CD4-positive, alpha-beta T cell treated with Interleukin-17A for 1 hour (primary cell): ENCODE measurements around the gene VKORC1.
A peak's percentile ranks its signal among the peaks of the same experiment; 100 is the strongest.
"Not testable (repeated sequence)": the region's sequence is repeated elsewhere in the genome, so short reads cannot be mapped to it uniquely, and the experiment has no call there.

ENCODE experiments used
- DNase-seq: peaks from one replicate; pipeline ENCODE4 v3.0.0-alpha.2; 2020

VKORC1 gene

DNA sequence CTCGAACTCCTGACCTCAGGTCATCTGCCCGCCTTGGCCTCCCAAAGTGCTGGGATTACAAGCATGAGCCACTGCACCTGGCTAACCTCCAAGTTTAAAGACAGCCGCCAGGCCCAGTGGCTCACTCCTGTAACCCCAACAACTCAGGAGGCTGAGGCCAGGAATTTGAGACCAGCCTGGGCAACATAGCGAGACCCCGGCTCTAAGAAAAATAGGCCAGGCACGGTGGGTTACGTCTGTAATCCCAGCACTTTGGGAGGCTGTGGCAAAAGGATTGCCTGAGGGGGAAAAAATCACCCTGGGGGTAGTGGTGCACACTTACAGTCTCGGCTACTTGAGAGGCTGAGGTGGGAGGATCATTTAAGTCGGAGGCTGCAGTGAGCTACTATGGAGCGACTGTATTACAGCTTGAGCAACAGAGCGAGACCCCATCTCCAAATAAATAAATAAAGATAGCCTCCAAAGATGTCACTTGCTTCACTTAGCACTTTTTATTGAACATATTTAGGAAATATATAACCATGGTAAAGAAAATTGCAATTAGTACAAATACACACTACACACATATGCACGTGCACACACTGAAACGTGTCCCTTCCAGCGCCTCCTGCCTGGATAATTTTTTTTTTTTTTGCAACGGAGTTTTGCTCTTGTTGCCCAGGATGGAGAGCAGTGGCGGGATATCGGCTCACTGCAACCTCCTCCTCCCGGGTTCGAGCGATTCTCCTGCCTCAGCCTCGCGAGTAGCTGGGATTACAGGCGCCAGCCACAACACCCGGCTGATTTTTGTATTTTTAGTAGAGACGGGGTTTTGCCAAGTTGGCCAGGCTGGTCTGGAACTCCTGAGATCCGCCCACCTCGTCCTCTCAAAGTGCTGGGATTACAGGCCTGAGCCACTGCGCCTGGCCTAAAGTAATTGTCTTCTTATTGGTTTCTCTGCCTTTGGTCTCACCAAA is 12.2 kb upstream of the VKORC1 start:
- no peak for DNase-seq

DNA sequence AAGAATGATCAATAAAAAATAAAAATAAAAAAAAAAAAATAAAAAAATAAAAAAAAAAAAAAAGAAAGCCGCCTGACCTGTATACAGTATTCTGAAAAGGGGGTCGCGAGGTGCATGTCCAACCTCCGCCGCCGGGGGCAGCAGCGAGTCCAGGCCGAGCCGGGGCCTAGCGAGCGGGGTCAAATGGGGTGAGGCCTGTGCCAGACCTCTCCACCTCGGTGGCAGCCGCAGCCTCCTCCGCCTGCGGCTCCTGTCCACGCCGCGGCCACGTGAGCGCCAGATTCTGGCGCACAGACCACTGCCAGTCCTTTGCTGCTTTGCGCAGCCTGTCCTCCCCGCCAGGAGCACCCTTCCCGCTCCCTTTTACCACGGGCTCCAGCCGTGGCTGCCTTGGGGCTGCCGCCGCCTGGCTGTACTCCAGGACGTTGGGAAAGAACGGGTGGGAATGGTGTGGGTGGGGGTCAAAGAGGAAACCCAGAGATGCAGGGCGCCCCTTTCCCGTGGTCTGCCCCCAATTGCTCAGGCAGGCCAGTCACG is 11.1 kb upstream of the VKORC1 start:
- peak; percentile 85 for DNase-seq

DNA sequence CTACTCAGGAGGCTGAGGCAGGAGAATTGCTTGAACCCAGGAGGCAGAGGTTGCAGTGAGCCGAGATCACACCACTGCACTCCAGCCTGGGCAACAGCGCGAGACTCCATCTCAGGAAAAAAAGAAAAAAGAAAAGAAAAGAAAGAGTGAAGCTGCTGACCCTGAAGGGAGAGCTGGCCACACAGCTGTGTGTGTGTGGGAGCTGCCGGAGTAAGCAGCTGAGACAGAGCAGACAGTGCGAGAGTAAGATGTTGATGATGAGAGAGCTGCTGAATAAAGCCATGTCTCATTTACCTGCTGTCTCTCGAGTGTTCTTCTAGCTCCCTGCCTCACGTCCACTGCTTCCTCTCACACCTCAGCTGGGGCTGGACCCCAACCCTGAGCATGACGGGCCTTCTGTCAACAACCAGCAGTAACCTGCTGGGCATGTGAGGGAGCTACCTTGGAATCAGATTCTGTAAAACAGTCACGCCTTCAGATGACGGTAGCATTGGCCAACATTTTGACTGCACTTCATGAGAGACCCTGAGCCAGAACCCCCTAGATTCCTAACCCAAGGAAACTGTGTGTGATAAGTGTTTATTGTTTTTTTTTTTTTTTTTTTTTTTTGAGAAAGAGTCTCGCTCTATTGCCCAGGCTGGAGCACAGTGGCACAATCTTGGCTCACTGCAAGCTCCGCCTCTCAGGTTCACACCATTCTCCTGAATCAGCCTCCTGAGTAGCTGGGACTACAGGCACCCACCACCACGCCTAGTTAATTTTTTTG is 6.5 kb upstream of the VKORC1 start:
- DNase-seq, result not testable (repeated sequence)

DNA sequence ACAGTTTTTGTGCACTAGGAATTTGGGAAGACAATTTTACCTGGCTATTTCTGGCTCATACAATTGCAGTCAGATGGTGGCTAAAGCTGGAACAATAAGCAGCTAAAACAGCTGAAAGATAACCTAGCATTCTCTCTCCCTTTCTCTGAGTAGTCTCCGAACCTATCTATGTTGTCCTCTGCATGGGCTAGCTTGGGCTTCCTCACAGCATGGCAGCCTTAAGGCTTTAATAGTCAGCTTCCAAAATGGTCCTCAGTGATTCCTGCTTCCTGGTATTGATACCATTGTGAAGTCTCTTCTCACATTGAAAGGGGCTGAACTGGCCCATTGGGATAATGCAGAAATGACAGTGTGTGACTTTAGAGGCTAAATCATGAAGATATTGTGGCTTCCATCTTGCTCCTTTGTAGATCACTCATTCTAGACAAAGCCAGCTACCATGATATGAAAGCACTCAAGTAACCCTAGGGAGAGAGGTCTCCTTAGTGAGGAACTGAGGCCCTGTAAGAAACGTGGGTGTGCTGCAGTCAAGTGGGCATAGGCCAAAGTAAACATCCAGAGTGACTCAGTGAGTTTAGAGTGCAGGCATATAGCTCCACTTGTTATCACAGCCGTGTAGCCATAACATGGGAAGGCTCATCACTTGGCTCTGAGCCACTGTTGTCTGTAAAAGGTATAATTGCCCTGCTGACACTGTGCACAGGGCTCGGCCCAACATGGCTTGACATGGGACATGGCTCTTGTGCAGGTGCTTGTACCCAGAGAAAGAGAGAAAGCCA is 5.5 kb upstream of the VKORC1 start:
- no peak for DNase-seq

DNA sequence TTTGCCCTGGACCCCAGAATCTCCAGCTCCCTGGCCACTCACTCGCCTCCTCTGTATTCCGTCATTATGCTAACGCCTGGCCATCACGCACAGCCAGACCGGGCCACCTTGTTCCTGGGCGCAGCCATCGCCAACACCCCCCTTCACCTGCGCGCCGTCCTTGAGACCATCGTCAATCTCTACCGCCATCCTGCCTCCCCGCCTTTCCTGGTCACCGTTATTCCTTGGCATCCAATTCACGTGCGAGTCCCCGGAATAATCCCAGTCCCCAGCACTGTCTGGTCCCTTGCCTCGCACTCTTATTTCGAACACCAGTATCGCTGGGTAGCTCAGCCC is 541 bp downstream of the VKORC1 start:
- DNase-seq, result no peak

DNA sequence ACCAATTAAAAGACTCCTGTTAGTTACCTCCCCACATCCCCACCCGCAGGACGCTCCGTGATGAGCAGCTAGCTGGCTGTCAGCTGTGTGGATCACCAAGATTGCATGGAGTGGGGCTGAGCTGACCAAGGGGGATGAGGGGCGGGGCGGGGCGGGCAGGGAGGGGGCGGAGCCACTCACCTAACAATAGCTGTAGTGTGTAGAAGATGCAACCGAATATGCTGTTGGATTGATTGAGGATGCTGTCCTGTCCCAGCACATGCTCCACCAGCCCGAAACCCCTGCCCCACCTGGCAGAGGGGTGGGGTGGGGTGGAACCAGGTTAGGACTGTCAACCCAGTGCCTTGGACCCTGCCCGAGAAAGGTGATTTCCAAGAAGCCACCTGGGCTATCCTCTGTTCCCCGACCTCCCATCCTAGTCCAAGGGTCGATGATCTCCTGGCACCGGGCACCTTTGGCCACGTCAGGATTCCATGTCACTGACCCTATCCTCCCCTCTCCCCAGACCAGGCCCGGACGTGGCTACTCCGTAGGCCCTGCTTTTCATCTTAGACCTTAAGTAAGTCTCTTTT is 1.4 kb downstream of the VKORC1 start:
- DNase-seq, result no peak

DNA sequence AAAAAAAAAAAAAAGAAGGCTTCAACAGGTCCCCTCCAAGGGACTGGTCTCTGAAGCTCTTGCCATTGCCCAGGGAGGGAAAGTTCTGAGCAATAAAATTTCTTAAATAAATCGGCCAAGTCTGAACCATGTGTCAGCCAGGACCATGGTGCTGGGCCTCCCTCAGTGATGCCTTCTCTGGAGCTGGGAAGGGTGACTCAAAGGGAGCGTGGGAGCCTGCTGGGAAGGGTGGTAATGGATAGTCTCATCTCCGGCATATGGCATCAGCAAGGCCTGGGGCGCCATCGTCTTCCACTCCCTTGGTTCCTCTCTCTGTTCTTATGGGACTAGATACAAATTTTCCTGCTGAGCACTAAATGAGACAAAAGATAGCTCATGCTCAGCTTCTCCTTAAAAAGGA is 2.3 kb downstream of the VKORC1 start:
- DNase-seq, result no peak

DNA sequence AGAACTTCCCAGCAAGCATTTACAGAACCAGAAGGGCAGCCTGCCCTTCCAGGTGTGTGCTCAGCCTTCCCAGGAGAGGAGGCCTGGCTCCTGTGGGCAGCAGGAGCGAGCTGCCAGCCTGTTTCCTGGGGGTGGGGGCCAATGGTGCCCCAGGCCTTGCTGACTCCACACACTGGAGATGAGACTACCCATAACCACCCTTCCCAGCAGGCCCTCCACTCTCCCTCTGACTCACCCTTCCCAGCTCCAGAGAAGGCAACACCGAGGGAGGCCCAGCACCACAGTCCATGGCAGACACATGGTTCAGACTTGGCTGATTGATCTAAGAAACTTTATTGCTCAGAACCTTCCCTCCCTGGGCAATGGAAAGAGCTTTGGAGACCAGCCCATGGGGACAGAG is 4.1 kb downstream of the VKORC1 start:
- no peak for DNase-seq

DNA sequence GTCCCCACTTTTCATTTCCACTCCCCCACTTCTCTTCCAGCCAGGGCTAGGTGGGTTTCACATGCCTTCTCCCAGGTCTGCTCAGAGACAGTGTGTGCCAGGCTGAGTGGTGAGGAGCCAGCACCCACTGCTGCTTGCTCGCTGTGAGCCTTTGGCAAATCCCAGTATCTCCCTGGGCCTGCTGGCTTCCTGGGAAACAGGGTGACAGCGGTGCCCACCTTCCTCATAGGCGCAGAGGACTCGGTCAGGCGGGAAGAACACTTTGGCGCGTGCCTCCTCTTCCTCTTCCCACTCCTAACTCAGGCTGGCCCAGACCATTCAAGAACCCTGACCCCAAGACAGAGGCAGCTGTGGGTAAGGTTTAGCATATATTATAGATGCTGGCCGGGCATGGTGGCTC is 5.4 kb downstream of the VKORC1 start:
- DNase-seq, result no peak

DNA sequence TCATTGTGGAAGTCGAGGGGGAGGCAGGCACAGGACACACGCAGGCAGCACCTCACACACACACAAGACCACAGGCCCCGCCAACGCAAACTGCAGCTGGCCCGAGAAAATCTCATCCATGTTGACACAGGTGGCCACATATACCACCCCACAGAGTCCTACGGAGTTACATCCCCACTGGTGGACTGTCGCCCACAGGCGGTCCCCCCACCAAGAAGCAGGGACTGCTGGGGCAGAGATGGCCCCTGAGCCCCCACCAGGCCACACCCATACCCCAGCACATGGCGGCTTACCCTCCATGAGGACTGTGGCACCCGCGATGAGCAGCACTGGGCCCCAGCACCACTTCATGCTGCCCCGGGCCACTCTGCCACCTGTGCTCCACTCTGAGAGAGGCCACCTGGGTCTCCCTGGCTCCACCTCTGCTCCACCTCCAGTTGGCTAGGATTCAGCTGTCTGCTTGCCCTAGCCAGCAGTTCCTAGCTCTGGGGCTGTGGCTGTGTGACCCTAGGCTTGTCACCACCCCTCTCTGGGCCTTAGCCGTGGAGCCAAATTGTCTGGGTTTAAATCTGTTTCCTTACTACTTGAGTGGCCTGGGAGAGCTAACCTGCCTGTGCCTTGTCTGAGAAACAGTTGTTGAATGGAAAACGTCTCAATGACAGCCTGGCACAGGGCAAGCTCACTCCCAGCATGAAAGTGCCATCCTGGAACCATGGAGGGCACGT is 6.0 kb downstream of the VKORC1 start, which contains the start of gene PRSS53:
Gene PRSS53 (minus strand): TSS at position 485 of the 725 bp plus-strand sequence. CDS start 134 bp downstream, at position 351.
- no peak for DNase-seq

DNA sequence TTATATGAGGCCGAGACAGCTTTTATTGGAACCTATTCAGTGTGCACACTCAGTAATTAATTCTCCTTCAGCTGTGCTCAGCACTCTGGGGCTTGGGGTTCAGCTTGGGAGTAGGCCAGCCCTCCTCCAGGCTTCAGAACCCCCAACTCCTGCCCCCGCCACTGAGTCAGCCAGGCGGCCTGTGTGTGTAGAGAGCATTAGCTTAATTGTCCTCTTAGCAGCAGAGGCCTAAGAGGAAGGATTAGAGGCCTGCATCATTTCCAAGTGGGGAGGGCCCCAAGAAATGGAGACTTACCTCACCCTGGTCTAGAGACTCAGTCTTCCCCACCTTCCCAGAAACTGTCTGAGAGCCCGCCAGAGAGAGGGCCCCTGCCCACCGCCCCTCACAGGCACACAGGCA is 6.6 kb downstream of the VKORC1 start:
- no peak for DNase-seq

DNA sequence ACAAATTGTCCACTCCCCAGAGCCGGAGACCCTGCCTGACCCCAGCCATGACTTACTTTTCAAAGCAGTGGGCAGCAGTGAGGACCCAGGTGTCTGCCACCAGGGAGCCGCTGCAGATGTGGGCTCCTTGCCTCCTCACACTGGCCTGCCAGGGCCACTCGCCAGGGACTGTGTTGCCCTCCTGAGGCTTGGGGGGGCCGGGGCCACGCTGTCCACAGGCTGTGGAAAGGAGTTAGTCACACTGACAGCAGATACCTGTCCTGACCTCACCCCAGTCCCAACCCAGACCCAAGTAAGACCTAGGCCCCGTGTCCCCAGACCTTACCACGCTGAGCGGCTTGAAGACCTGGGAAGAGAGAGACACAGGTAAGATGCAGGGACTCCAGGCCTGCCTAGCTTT is 7.1 kb downstream of the VKORC1 start:
- DNase-seq, result no peak

DNA sequence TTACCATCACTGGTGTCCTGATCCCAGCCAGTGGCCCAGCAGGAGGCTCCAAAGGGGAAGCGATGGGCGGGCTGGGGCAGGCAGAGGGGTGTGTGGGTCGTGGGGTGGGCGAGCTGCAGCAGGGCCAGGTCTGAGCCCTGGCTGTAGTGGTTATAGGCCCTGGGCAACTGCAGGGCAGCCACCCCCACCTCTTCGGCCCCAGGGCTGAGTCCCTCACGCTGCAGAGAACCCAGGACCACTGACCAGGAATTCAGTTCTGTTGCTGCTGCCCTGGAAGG is 8.0 kb downstream of the VKORC1 start:
- DNase-seq, result no peak

DNA sequence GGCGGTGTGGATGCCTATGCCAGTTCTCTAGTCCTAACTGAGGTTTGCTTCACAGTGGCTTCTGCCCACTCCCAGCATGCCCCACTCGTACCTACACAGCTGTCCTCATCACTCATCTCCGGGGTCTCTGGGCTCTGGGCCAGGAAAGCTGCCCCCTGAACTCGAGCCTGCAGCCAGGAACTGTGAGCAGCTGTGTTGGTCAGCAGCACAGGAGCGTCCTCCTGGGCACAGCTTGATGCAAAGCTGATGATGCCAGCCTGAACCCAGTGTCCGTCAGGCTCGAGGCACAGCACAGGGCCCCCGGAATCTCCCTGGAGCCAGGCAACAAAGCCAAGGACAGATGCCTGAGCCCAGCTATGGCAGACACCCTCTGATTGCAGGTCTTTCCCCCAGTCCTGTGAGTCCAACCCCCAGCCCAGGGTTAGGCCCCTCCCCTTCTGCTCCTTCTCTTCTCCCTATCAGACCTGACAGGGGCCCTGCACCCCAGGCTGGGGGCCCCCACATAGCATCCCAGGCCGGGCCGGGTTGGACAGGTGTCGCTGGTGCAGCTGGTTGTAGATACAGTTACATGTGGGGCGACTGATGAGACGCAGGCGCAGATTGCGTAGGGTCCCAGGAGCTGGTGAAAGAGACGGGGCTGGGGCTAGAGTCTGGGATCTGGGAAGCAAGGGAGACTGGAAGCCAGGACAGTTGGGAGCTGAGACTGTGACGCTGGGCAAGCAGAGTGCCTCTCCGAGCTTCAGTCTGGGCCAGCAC is 8.5 kb downstream of the VKORC1 start:
- DNase-seq, result no peak

DNA sequence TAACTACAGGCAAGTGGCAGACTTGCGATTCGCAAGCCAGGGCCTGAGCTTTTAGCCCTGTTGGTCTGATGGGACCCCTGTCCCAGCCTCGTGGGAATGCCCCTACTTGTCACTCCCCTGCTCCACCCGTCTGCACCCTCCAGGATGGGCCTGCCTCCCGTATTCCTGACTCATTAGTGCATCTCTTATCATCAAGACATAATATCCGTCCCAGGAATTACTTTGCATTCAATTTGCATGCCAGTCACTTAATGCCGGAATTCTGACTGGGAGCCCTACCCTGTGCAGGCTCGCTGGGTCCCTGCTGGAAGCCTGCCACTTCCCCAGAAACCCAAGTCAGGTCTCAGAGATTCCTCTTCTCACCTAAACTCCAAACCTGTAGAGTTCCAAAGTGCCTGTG is 9.2 kb downstream of the VKORC1 start:
- no peak for DNase-seq

DNA sequence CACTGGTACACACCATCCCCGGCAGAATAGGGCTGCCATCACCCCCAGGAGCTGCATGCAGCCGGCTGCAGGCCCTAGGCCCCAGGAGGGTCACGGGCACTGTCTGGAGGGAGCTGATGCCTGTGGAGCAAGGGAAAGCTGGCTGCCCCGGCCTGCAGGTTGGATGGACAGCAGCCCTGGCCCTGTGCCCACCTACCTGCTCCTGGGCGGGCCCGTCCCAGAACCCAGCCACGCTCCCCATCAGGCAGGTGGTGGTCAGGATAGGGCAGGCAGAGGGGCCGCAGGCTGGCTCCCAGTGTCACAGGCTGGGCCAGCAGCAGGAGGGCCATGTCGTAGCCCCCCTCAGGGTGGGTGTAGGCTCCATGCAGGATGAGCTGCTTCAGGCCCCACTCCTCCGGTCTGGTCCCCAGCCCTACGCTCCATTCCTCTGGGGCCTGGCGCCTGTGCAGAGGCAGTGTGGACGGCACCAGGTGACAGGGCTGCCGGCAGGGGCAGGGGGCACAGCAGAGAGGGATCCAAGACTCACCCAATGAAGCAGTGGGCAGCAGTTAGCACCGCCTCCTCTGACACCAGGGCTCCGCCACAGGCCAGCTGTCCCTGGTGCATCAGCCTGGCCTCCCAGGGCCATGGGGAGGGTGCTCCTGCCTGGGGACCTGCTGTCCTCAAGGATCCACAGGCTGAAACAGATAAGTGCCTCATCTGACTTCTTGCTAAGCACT is 9.9 kb downstream of the VKORC1 start:
- DNase-seq, result no peak

DNA sequence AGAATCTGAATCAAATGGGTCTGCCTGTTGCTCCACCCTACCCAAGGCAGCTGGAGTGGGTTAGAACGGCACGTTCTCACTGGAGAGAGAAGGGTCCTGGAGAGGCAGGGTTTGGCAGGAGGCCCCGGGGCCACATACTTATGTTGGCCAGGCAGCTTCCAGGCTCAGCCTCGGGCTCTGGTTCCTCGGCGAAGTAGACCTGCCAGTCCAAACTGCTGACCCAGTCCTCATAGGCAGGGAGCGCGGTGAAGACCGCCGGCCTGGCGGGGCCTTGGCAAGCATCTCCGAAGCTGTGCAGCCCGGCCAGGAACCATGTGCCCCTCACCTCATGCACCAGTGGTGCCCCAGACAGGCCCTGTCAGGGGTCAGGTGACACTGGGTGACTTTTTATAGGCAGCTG is 10.6 kb downstream of the VKORC1 start:
- no peak for DNase-seq

DNA sequence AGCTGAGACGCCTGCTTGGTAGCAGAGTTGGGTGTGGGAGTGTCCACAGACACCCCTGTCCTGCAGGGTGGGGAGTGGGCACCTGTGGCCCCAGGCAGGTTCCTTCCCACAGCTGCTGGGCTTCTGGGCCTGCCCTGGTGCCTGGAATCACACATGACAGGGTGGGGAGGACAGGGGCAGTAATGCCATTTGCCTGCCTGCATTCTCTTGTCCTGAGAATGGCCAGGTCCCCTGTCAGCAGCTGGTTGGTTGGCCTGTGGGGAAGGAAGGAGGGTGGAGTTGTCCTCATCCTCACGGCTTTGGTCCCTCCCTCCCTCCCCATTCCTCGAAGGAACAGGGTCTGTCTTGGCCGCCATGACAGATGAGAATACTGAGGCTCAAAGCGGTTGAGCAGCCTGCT is 11.0 kb downstream of the VKORC1 start:
- DNase-seq, result no peak

DNA sequence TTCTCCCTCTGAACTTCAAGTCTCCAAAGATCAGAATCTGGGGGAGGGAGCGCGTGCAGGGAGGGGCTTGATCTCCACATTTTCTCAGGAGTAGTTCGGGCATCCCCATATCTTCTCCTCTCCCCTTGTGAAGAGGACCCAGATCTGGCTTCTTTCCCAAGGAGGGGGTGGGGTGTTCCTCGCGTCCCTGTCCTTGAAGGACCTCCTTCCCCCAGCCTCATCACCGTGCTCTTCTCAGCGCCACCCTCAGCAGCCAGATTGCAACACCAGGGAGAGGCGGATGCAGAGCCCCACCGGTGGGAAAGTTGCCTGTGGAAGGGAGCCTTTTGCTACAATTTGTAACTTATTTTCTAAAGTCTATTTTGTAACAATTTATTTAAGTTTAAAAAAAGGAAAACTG is 11.5 kb downstream of the VKORC1 start:
- no peak for DNase-seq

DNA sequence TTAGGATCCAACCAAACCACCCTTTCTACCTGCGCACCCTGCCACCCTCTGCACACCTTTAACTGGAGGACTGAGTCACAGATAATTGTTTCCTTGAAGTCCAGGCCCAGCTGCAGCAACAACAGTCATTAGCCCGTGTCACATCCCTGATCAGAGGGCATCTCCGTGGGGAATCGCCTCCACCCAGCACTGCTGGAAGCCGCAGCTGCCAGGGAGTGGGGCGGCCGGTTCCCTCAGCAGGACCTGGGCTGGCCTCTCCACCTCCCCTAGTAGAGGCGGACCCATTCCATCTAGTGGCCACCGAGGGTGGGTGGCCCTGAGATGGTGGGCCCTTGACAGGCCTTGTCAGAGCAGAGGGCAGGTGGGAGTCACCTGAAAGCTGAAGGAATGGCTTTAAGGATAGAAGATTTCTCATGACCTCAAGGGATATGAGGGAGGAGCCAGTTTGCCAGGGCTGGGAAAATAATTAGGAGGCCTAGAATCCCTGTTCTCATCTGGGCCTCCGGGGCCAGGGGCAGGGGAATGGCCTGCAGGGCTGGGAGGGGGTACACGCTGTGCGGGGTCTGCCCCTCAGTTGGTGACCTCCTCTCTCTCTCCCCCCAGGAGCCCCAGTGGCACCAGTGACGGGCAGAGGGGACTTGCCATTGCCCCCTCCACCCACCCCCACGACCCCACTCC is 12.1 kb downstream of the VKORC1 start:
- no peak for DNase-seq
